ENCODE measurements around the gene KRT72. TPM values are rescaled to one million over a fixed set of nuclear protein-coding genes. Genes with fewer than 3 reads are reported as not detected.

The KRT72 gene
- total and polyA plus RNA-seq, 2 of the 13 experiments (the other 11 are each of a cell fraction or from before 2014, with no cell fraction given) = not detected

DNA sequence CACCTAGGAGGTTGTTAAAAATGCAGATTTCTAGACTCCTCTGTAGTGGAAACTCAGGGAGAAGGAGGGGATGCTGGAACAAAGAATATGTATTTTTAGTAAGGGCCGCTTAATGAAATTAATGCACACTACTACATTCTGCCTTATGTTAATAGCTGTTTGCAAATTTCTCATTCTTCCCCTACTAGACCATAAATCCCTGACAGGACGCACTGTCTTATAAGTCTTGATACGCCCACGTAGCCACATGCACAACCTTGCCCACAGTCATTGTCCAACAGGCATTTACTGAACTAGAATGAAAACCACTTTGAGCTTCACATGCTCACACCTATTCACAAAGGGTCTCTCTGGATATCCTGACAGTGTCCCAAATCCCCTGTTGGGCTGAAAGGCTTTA lies 40.2 kb upstream of the KRT72 start:
- no peaks in the 10 kb centered on the region for H3K4me1 ChIP-seq (ENCODE audit: insufficient read depth, low read length)
- TF ChIP-seq ZNF234 (CRISPR knock-in tag; conservative IDR thresholded peaks at IDR 0.05) (no peak), ZNF383 (CRISPR knock-in tag; IDR thresholded peaks at IDR 0.05; ENCODE audit: borderline replicate concordance) (no peak), ZNF207 (IDR thresholded peaks at IDR 0.05; ENCODE audit: borderline replicate concordance) (no peak)
- H3K79me2 ChIP-seq (ENCODE audit: insufficient read depth, low read length) = no peaks in the 10 kb centered on the region
- H3K9me3 ChIP-seq (ENCODE audit: low read length) = no peaks in the 10 kb centered on the region
- ATAC-seq (no peak), FAIRE-seq (no peak), DNase-seq (ENCODE audit: low spot score) (no peak)
- no peak overlapping the region for H3K9ac ChIP-seq (ENCODE audit: insufficient read depth, low read depth, low read length)
- no peak overlapping the region for H3K27ac ChIP-seq (ENCODE audit: extremely low read length, insufficient read depth, low read length)
- H3K4me2 ChIP-seq (ENCODE audit: low read depth, low read length) = no peak overlapping the region
- peaks cover 3 to 36% of the 10 kb centered on the region in 2 experiments; a peak in 3 of 5 replicates for H3K27me3 ChIP-seq (ENCODE audit: control insufficient read depth in 1 of 2, insufficient read depth in 2 of 2, low read length in 2 of 2)
- intact Hi-C loops (cut with micrococcal nuclease; ENCODE audit: unreplicated experiment) (no loop called here), in situ Hi-C loops (cut with HindIII; ENCODE audit: extremely low pct_ligation_motif_present, low pct_unique_long_range_greater_than_20kb) (no loop called here)
- H2AFZ ChIP-seq (ENCODE audit: low read length) = no peak overlapping the region
- H3K4me3 ChIP-seq (replicated peaks in 1 of 3; ENCODE audit: insufficient read depth in 1 of 3, low read depth in 2 of 3, low read length in 3 of 3) = no peak overlapping the region
- H3K36me3 ChIP-seq (replicated peaks in 1 of 2; ENCODE audit: control insufficient read depth in 1 of 2, insufficient read depth in 2 of 2, low read length in 2 of 2) = no peaks in the 10 kb centered on the region
- no peaks in the 10 kb centered on the region for H4K20me1 ChIP-seq (ENCODE audit: insufficient read depth, low read length)
- no TSS peak for BruUV-seq (replicated peaks)
- ChIA-PET CTCF (ENCODE audit: low intra/inter-chr PET ratio, low total read pairs) (no interaction called here), POLR2A (no interaction called here)
- WGBS (ENCODE audit: low lambda C conversion rate) = 15% methylated on average over 4 of the region's 4 CpGs

DNA sequence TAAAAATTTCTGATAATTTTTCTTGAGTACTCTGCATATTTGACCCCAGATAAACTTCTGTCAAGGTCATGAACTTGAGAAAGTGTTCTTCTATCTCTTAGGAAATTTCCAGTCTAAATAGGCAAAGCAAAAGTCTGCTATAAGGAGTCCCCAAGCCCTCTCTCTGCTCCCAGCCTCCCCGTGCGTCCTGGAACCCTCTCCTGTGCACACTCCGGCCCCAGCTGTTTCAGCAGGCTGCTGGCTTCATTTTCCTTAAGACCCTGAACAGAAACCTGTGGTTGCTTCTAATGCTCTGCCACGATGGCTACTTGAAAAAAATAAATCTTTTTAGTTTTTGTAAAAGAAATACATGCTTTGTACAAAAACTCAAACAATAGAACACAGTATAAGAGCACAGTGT lies 36.0 kb upstream of the KRT72 start:
- ChIA-PET CTCF (ENCODE audit: low intra/inter-chr PET ratio, low total read pairs) (no interaction called here), POLR2A (no interaction called here)
- Histone ChIP-seq H4K20me1 (ENCODE audit: insufficient read depth, low read length) (no peaks in the 10 kb centered on the region), H3K27ac (ENCODE audit: extremely low read length, insufficient read depth, low read length) (no peak overlapping the region), H3K79me2 (ENCODE audit: insufficient read depth, low read length) (no peaks in the 10 kb centered on the region), H3K27me3 (ENCODE audit: control insufficient read depth in 1 of 2, insufficient read depth in 2 of 2, low read length in 2 of 2) (peaks cover 0 to 23% of the 10 kb centered on the region in 2 experiments; a peak in 3 of 5 replicates), H3K9me3 (ENCODE audit: low read length) (no peaks in the 10 kb centered on the region), H3K9ac (ENCODE audit: insufficient read depth, low read depth, low read length) (no peak overlapping the region), H3K36me3 (replicated peaks in 1 of 2; ENCODE audit: control insufficient read depth in 1 of 2, insufficient read depth in 2 of 2, low read length in 2 of 2) (no peaks in the 10 kb centered on the region), H3K4me3 (replicated peaks in 1 of 3; ENCODE audit: insufficient read depth in 1 of 3, low read depth in 2 of 3, low read length in 3 of 3) (no peak overlapping the region), H2AFZ (ENCODE audit: low read length) (no peak overlapping the region), H3K4me2 (ENCODE audit: low read depth, low read length) (no peak overlapping the region), H3K4me1 (ENCODE audit: insufficient read depth, low read length) (no peaks in the 10 kb centered on the region)
- BruUV-seq (replicated peaks) = no TSS peak
- no peak for DNase-seq (ENCODE audit: low spot score)
- TF ChIP-seq, protein P1, sequence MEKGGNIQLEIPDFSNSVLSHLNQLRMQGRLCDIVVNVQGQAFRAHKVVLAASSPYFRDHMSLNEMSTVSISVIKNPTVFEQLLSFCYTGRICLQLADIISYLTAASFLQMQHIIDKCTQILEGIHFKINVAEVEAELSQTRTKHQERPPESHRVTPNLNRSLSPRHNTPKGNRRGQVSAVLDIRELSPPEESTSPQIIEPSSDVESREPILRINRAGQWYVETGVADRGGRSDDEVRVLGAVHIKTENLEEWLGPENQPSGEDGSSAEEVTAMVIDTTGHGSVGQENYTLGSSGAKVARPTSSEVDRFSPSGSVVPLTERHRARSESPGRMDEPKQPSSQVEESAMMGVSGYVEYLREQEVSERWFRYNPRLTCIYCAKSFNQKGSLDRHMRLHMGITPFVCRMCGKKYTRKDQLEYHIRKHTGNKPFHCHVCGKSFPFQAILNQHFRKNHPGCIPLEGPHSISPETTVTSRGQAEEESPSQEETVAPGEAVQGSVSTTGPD (CRISPR knock-in tag; IDR thresholded peaks at IDR 0.05) = no peak
- TF ChIP-seq MAF1 (CRISPR knock-in tag; IDR thresholded peaks at IDR 0.05; ENCODE audit: borderline replicate concordance) (no peak), NCOA2 (CRISPR knock-in tag; IDR thresholded peaks at IDR 0.05) (no peak)
- FAIRE-seq = no peak
- in situ Hi-C loops (cut with HindIII; ENCODE audit: extremely low pct_ligation_motif_present, low pct_unique_long_range_greater_than_20kb) (no loop called here), intact Hi-C loops (cut with micrococcal nuclease; ENCODE audit: unreplicated experiment) (no loop called here)
- 2% methylated on average over 4 of the region's 4 CpGs for WGBS (ENCODE audit: low lambda C conversion rate)
- no peak for ATAC-seq
